ENCODE measurements around the gene LILRB1. TPM values are rescaled to one million over a fixed set of nuclear protein-coding genes. Genes with fewer than 3 reads are reported as not detected.
"Not testable (repeated sequence)": the region's sequence is repeated elsewhere in the genome, so short reads cannot be mapped to it uniquely, and the experiment has no call there.

The LILRB1 gene
- total and polyA plus RNA-seq, 7 experiments from 2014 or later, result 0.09 to 56.5 (median 2.2) TPM; not detected in 2

GRCh38 chr19:54595680-54596436, 34.4 kb upstream of the LILRB1 start:
- H3K9me3 ChIP-seq (ENCODE audit: control insufficient read depth in 2 of 3, low read length in 3 of 3); ATAC-seq; H3K27ac ChIP-seq (ENCODE audit: low read depth, low read length); H3K4me3 Mint-ChIP-seq; H3K4me1 Mint-ChIP-seq; H3K36me3 Mint-ChIP-seq; intact Hi-C loops (cut with micrococcal nuclease); H3K36me3 ChIP-seq (ENCODE audit: control insufficient read depth in 2 of 3, insufficient read depth in 3 of 3, low read length in 3 of 3); H3K27ac Mint-ChIP-seq; POLR2A ChIA-PET; CTCF ChIA-PET; H3K4me1 ChIP-seq (ENCODE audit: control insufficient read depth in 2 of 2, insufficient read depth in 2 of 2, low read length in 2 of 2); H3K27me3 ChIP-seq (ENCODE audit: control insufficient read depth in 2 of 2, insufficient read depth in 2 of 2, low read length in 2 of 2); DNase-seq; H3K4me3 ChIP-seq (ENCODE audit: low read length): not testable (repeated sequence)
- H3K27me3 Mint-ChIP-seq, result peaks cover 9 to 65% (median 34%) of the 10 kb centered on the region in 5 donors
- peaks cover 0 to 19% (median 5%) of the 10 kb centered on the region in 11 donors for H3K9me3 Mint-ChIP-seq

DNA sequence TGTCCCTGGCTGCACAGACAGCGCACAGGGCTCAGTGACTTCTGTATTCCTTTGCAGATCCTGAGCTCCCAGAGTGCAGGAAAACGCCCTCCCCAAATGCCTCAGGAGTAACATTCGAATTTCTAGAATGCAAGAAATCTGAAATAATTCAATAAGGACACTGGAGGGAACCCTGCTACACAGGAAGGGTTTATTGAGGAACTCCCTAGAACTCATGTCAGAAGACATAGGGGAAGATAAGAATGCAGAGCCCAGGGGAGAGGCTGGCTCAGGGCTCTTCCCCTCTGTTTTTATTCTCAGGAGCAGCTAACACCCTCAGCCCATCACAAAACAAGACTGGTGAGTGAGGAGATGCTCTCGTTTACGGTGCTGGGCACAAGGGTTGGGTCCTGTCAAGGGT, 30.1 kb upstream of the LILRB1 start:
- H3K4me3 ChIP-seq (ENCODE audit: low read length), result no peak overlapping the region
- H3K9me3 Mint-ChIP-seq, result peaks cover 0 to 12% (median 4%) of the 10 kb centered on the region in 11 donors
- no peak for ATAC-seq
- CTCF ChIA-PET, result no interaction called here
- H3K4me3 Mint-ChIP-seq, result no peak overlapping the region
- no peaks in the 10 kb centered on the region for H3K4me1 Mint-ChIP-seq
- H3K4me1 ChIP-seq (ENCODE audit: control insufficient read depth in 2 of 2, insufficient read depth in 2 of 2, low read length in 2 of 2), result no peaks in the 10 kb centered on the region
- H3K9me3 ChIP-seq (ENCODE audit: control insufficient read depth in 2 of 3, low read length in 3 of 3), result no peaks in the 10 kb centered on the region
- intact Hi-C loops (cut with micrococcal nuclease), result no loop called here
- H3K27ac Mint-ChIP-seq, result no peak overlapping the region
- peaks cover 0 to 5% (median 0%) of the 10 kb centered on the region in 5 donors for H3K36me3 Mint-ChIP-seq
- no peaks in the 10 kb centered on the region for H3K36me3 ChIP-seq (ENCODE audit: control insufficient read depth in 2 of 3, insufficient read depth in 3 of 3, low read length in 3 of 3)
- peaks cover 12 to 60% (median 41%) of the 10 kb centered on the region in 5 donors for H3K27me3 Mint-ChIP-seq
- POLR2A ChIA-PET, result no interaction called here
- no peaks in the 10 kb centered on the region for H3K27me3 ChIP-seq (ENCODE audit: control insufficient read depth in 2 of 2, insufficient read depth in 2 of 2, low read length in 2 of 2)
- no peak for DNase-seq
- H3K27ac ChIP-seq (ENCODE audit: low read depth, low read length), result no peak overlapping the region

GRCh38 chr19:54606230-54606629, 24.1 kb upstream of the LILRB1 start:
- Mint-ChIP-seq H3K4me1 (no peaks in the 10 kb centered on the region), H3K36me3 (peaks cover 0 to 8% (median 0%) of the 10 kb centered on the region in 5 donors), H3K27ac (no peak overlapping the region), H3K9me3 (peaks cover 0 to 28% (median 10%) of the 10 kb centered on the region in 11 donors), H3K27me3 (peaks cover 10 to 61% (median 52%) of the 10 kb centered on the region in 5 donors), H3K4me3 (no peak overlapping the region)
- CTCF ChIA-PET, result no interaction called here
- ATAC-seq (peak; percentile 63), DNase-seq (no peak)
- H3K27me3 ChIP-seq (ENCODE audit: control insufficient read depth in 2 of 2, insufficient read depth in 2 of 2, low read length in 2 of 2), result peaks cover 0 to 2% of the 10 kb centered on the region in 2 donors
- POLR2A ChIA-PET, result no interaction called here
- no peaks in the 10 kb centered on the region for H3K36me3 ChIP-seq (ENCODE audit: control insufficient read depth in 2 of 3, insufficient read depth in 3 of 3, low read length in 3 of 3)
- no peak overlapping the region for H3K27ac ChIP-seq (ENCODE audit: low read depth, low read length)
- no peaks in the 10 kb centered on the region for H3K9me3 ChIP-seq (ENCODE audit: control insufficient read depth in 2 of 3, low read length in 3 of 3)
- H3K4me1 ChIP-seq (ENCODE audit: control insufficient read depth in 2 of 2, insufficient read depth in 2 of 2, low read length in 2 of 2), result no peaks in the 10 kb centered on the region
- H3K4me3 ChIP-seq (ENCODE audit: low read length), result no peak overlapping the region
- intact Hi-C loops (cut with micrococcal nuclease), result no loop called here

DNA sequence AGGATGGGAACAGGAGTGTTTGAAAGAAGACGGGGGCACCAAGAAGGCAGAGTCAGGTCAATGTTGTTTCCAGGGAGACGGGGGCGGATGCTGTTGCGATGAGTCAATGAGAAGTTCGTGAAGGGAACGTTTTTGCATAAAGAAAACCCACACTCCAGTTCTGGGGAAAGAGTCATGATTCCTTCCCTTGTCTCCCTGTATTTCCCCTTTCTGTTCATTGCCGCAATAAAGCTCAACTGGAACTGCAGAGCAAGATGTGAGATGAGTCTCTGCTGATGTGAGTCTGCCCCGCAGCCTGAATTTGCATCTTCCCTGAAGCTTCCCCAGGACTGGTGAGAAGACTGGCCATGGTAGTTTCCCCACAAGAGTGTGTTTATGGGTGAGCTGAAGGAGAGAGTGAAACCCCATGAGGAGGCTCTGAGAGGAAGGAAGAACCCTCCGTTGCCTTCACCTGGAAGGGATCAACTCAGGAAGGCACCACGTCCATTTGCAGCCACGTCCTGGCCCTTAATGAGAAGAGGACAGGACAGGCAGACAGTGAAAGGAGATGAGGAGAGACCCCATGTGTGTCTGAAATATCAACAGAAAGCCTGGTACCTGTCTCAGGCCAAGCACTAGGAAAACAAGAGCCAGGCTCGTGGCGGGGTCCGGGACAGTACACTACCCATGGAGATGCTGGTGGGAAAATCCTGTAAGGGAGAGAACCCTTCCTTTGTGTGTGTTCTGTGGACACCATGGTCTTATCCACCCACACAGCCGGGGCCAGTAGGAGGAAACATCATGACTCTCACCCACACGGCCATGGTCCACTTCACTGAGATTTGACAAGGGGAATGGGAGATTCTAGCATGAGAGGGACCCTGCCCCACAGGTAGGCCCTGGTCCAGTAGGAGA, 23.1 kb upstream of the LILRB1 start:
- Histone ChIP-seq H3K27ac (ENCODE audit: low read depth, low read length) (no peak overlapping the region), H3K36me3 (ENCODE audit: control insufficient read depth in 2 of 3, insufficient read depth in 3 of 3, low read length in 3 of 3) (no peaks in the 10 kb centered on the region), H3K4me1 (ENCODE audit: control insufficient read depth in 2 of 2, insufficient read depth in 2 of 2, low read length in 2 of 2) (no peaks in the 10 kb centered on the region), H3K9me3 (ENCODE audit: control insufficient read depth in 2 of 3, low read length in 3 of 3) (no peaks in the 10 kb centered on the region), H3K4me3 (ENCODE audit: low read length) (no peak overlapping the region), H3K27me3 (ENCODE audit: control insufficient read depth in 2 of 2, insufficient read depth in 2 of 2, low read length in 2 of 2) (peaks cover 0 to 2% of the 10 kb centered on the region in 2 donors)
- Mint-ChIP-seq H3K9me3 (peaks cover 0 to 31% (median 13%) of the 10 kb centered on the region in 11 donors), H3K4me1 (no peaks in the 10 kb centered on the region), H3K27me3 (peaks cover 10 to 54% (median 43%) of the 10 kb centered on the region in 5 donors), H3K36me3 (peaks cover 0 to 8% (median 0%) of the 10 kb centered on the region in 5 donors), H3K4me3 (no peak overlapping the region), H3K27ac (no peak overlapping the region)
- CTCF ChIA-PET, result no interaction called here
- POLR2A ChIA-PET, result no interaction called here
- DNase-seq (no peak), ATAC-seq (peak; percentile 77)
- intact Hi-C loops (cut with micrococcal nuclease), result no loop called here

DNA sequence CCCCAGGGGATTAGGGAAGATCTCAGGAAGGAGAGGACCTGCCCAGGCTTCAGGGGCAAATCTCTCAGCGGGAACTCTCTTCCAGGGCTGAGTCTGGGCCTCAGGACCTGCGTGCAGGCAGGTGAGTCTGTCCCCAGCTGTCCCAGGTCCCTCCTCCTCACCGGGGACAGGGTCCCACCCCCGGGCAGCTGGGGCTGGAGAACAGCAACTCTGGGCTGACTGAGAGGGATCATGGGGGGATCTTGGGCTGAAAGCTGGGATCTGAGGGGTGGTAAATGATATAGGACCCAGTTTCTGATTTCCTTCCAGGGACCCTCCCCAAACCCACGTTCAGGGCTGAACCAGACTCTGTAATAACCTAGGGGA, 22.5 kb upstream of the LILRB1 start:
- ATAC-seq, result no peak

DNA sequence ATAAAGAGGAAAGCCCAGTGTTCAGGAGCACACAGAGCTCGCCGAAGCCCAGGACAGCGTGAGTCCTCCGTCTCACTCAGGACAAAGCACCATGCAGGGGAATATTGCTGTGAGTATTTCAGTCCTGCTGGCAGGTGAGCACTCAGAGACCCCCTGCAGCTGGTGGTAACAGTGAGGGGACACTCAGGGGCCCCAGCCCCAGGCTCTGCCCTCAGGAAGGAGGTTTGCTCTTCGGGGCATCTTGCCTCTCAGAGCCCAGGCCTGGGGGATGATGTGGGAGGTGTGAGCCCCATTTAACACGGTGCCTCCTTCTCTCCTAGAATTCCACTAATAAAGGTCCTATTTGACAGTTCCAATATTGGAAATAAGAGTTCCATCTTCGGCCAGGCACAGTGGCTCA, 22.1 kb upstream of the LILRB1 start:
- no peak for DNase-seq
- Histone ChIP-seq H3K27ac (ENCODE audit: low read depth, low read length) (no peak overlapping the region), H3K4me3 (ENCODE audit: low read length) (no peak overlapping the region), H3K9me3 (ENCODE audit: control insufficient read depth in 2 of 3, low read length in 3 of 3) (no peaks in the 10 kb centered on the region), H3K4me1 (ENCODE audit: control insufficient read depth in 2 of 2, insufficient read depth in 2 of 2, low read length in 2 of 2) (no peaks in the 10 kb centered on the region), H3K27me3 (ENCODE audit: control insufficient read depth in 2 of 2, insufficient read depth in 2 of 2, low read length in 2 of 2) (peaks cover 0 to 2% of the 10 kb centered on the region in 2 donors), H3K36me3 (ENCODE audit: control insufficient read depth in 2 of 3, insufficient read depth in 3 of 3, low read length in 3 of 3) (no peaks in the 10 kb centered on the region)
- intact Hi-C loops (cut with micrococcal nuclease), result no loop called here
- CTCF ChIA-PET, result no interaction called here
- no peak for ATAC-seq
- H3K4me3 Mint-ChIP-seq, result no peak overlapping the region
- H3K9me3 Mint-ChIP-seq, result peaks cover 2 to 31% (median 15%) of the 10 kb centered on the region in 11 donors
- H3K36me3 Mint-ChIP-seq, result peaks cover 0 to 8% (median 0%) of the 10 kb centered on the region in 5 donors
- no peaks in the 10 kb centered on the region for H3K4me1 Mint-ChIP-seq
- H3K27me3 Mint-ChIP-seq, result peaks cover 12 to 52% (median 35%) of the 10 kb centered on the region in 5 donors
- POLR2A ChIA-PET, result no interaction called here
- no peak overlapping the region for H3K27ac Mint-ChIP-seq

More for the DNA sequence above, 22.5 kb upstream of the LILRB1 start:
- H3K27me3 ChIP-seq (ENCODE audit: control insufficient read depth in 2 of 2, insufficient read depth in 2 of 2, low read length in 2 of 2), result peaks cover 0 to 2% of the 10 kb centered on the region in 2 donors
- Mint-ChIP-seq H3K4me1 (no peaks in the 10 kb centered on the region), H3K9me3 (peaks cover 0 to 31% (median 14%) of the 10 kb centered on the region in 11 donors), H3K27ac (no peak overlapping the region), H3K36me3 (peaks cover 0 to 8% (median 0%) of the 10 kb centered on the region in 5 donors), H3K4me3 (no peak overlapping the region), H3K27me3 (peaks cover 10 to 52% (median 37%) of the 10 kb centered on the region in 5 donors)
- H3K4me3 ChIP-seq (ENCODE audit: low read length), result no peak overlapping the region
- CTCF ChIA-PET, result no interaction called here
- no peak overlapping the region for H3K27ac ChIP-seq (ENCODE audit: low read depth, low read length)
- H3K4me1 ChIP-seq (ENCODE audit: control insufficient read depth in 2 of 2, insufficient read depth in 2 of 2, low read length in 2 of 2), result no peaks in the 10 kb centered on the region
- H3K9me3 ChIP-seq (ENCODE audit: control insufficient read depth in 2 of 3, low read length in 3 of 3), result no peaks in the 10 kb centered on the region
- no peaks in the 10 kb centered on the region for H3K36me3 ChIP-seq (ENCODE audit: control insufficient read depth in 2 of 3, insufficient read depth in 3 of 3, low read length in 3 of 3)
- POLR2A ChIA-PET, result no interaction called here
- intact Hi-C loops (cut with micrococcal nuclease), result no loop called here
- no peak for DNase-seq
